Loucy (cell line): ENCODE results near the gene CADM1.

Experiments
- H2AFZ ChIP-seq: fragments of 200-600 bp; sonication (generic); 2 replicates; pipeline ENCODE4 v1.6.0; 2016; ENCODE audit warnings: antibody characterized with exemption, mild to moderate bottlenecking, low read length, moderate library complexity
- H3F3A ChIP-seq: fragments of 200-600 bp; 2 replicates; pipeline ENCODE4 v1.6.0; 2016; ENCODE audit warnings: antibody characterized with exemption, low read depth, mild to moderate bottlenecking
- H3K27me3 ChIP-seq: fragments of 200-600 bp; sonication (generic); 2 replicates; pipeline ENCODE4 v1.6.1; 2014; ENCODE audit warnings: low read length, mild to moderate bottlenecking; ENCODE audit not compliant: insufficient read depth, poor library complexity, severe bottlenecking
- H3K36me3 ChIP-seq: fragments of 200-600 bp; sonication (generic); 2 replicates; pipeline ENCODE4 v1.6.1; 2016; ENCODE audit warnings: low read length; ENCODE audit not compliant: insufficient read depth
- H3K4me1 ChIP-seq: fragments of 200-600 bp; sonication (generic); 2 replicates; pipeline ENCODE4 v1.5.1; 2014; ENCODE audit warnings: low read length, mild to moderate bottlenecking; ENCODE audit not compliant: insufficient read depth, poor library complexity, severe bottlenecking
- H3K4me2 ChIP-seq: fragments of 200-600 bp; sonication (generic); 2 replicates; pipeline ENCODE4 v1.6.0; 2014; ENCODE audit warnings: antibody characterized with exemption, low read length, low read depth, mild to moderate bottlenecking; ENCODE audit not compliant: poor library complexity, severe bottlenecking
- H3K4me3 ChIP-seq: fragments of 200-600 bp; sonication (generic); 2 replicates; pipeline ENCODE4 v1.5.1; 2014; ENCODE audit warnings: low read length, mild to moderate bottlenecking, mixed read lengths; ENCODE audit not compliant: poor library complexity, severe bottlenecking
- H3K79me2 ChIP-seq: fragments of 200-600 bp; sonication (generic); 2 replicates; pipeline ENCODE4 v1.6.1; 2014; ENCODE audit warnings: low read length; ENCODE audit not compliant: insufficient read depth
- H3K9ac ChIP-seq: fragments of 200-600 bp; sonication (generic); 2 replicates; pipeline ENCODE4 v1.6.0; 2014; ENCODE audit warnings: mild to moderate bottlenecking, low read depth, low read length, moderate library complexity; ENCODE audit not compliant: poor library complexity, severe bottlenecking
- H3K9me2 ChIP-seq: fragments of 200-600 bp; sonication (generic); replicated peaks from 2 replicates; pipeline ENCODE4 v1.6.1; 2016; ENCODE audit warnings: low read depth, low read length, mixed read lengths
- H3K9me3 ChIP-seq: fragments of 200-600 bp; sonication (generic); 2 replicates; pipeline ENCODE4 v1.6.1; 2014; ENCODE audit warnings: mild to moderate bottlenecking, antibody characterized with exemption, low read length, low read depth; ENCODE audit not compliant: insufficient read depth
- H4K20me1 ChIP-seq: fragments of 200-600 bp; sonication (generic); 2 replicates; pipeline ENCODE4 v1.6.0; 2014; ENCODE audit warnings: antibody characterized with exemption, low read length, mild to moderate bottlenecking; ENCODE audit not compliant: insufficient read depth, poor library complexity, severe bottlenecking
- EZH2phosphoT487 ChIP-seq: fragments of 200-600 bp; IDR thresholded peaks from 2 replicates; pipeline ENCODE4 v1.6.1; 2018; ENCODE audit warnings: antibody characterized with exemption, mild to moderate bottlenecking, moderate library complexity, borderline replicate concordance
- TF ChIP-seq, protein P1 (sequence below): fragments of 200-600 bp; sonication (generic); conservative IDR thresholded peaks from 2 replicates; pipeline ENCODE4 v1.5.1; 2014; ENCODE audit warnings: mild to moderate bottlenecking, antibody characterized with exemption, low read length

The CADM1 gene

DNA sequence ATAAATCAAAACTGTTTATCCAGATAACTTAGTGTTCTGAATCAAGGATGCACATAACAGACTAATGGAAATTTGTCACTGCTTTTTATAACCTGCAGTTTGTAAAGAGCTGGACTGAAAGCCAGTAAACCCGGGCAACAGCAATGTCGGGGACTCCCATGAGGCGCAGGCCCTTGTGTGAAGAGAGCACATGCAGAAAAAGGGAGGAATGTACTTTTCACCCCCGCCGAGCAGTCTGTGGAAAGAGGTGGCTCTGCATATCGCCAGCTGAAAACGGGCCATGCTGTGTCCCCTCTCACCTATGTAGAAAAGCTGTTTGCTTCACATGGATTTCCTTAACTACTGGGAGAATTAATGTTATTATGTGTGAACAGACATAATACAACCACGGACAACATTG is 291.2 kb downstream of the CADM1 start:
- Histone ChIP-seq H3K79me2 (no peaks in the 10 kb centered on the region), H3K9ac (no peak overlapping the region), H3K4me2 (no peak overlapping the region), H3K4me3 (no peak overlapping the region), H3K4me1 (no peaks in the 10 kb centered on the region), H3K27me3 (no peaks in the 10 kb centered on the region), H3K9me3 (no peaks in the 10 kb centered on the region), H3F3A (no peaks in the 10 kb centered on the region), H3K9me2 (no peaks in the 10 kb centered on the region), H4K20me1 (no peaks in the 10 kb centered on the region), H2AFZ (no peak overlapping the region), H3K36me3 (no peaks in the 10 kb centered on the region)
- no peak for TF ChIP-seq EZH2phosphoT487
- TF ChIP-seq, protein P1, sequence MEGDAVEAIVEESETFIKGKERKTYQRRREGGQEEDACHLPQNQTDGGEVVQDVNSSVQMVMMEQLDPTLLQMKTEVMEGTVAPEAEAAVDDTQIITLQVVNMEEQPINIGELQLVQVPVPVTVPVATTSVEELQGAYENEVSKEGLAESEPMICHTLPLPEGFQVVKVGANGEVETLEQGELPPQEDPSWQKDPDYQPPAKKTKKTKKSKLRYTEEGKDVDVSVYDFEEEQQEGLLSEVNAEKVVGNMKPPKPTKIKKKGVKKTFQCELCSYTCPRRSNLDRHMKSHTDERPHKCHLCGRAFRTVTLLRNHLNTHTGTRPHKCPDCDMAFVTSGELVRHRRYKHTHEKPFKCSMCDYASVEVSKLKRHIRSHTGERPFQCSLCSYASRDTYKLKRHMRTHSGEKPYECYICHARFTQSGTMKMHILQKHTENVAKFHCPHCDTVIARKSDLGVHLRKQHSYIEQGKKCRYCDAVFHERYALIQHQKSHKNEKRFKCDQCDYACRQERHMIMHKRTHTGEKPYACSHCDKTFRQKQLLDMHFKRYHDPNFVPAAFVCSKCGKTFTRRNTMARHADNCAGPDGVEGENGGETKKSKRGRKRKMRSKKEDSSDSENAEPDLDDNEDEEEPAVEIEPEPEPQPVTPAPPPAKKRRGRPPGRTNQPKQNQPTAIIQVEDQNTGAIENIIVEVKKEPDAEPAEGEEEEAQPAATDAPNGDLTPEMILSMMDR = no peak

DNA sequence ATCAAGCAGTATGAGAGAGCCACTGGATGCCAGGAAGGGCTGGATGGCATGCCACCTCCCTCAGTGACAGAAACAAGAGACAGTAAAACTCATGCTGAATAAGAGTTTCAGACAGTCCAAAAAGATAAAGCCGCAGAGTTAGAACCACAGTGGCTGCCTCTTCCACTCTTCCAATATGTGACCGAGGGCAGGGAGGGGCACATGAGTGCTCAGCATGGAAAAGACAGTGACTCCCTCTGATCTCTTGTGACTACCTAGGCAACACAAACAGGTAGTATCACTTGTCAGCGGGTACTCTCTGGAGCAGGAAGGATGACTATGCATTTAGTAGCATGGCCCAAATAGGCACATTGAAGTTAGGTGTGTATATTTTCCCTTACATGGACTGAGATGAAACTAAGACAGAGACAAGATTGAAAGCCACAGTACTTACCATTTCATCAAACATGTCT is 295.4 kb downstream of the CADM1 start:
- H3K4me1 ChIP-seq = no peaks in the 10 kb centered on the region
- H2AFZ ChIP-seq = no peak overlapping the region
- H4K20me1 ChIP-seq = no peaks in the 10 kb centered on the region
- no peaks in the 10 kb centered on the region for H3K79me2 ChIP-seq
- no peaks in the 10 kb centered on the region for H3K36me3 ChIP-seq
- no peaks in the 10 kb centered on the region for H3K9me2 ChIP-seq
- H3K9me3 ChIP-seq = no peaks in the 10 kb centered on the region
- H3K27me3 ChIP-seq = no peaks in the 10 kb centered on the region
- no peaks in the 10 kb centered on the region for H3F3A ChIP-seq
- H3K4me3 ChIP-seq = no peak overlapping the region
- H3K4me2 ChIP-seq = no peak overlapping the region
- H3K9ac ChIP-seq = no peak overlapping the region
- TF ChIP-seq, protein P1 = no peak
- no peak for TF ChIP-seq EZH2phosphoT487

DNA sequence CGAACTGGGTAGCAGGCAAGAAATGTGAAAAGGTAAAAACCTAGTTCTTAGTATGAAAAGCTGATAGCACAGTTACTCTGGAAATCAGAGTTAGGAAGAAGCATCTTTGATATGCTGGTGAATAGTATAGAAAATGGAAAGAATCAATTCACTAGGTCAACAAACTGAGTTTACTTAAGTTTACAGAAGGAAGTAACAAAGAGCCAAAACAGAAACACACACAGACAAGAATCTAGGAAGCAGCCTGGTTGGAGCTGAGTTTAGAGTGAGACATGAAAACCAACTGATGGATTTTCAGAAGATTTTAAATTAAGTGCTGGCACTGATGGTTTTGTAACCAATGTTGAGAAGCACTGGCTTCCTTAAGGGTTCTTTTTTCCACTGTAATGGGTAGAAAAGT is 296.3 kb downstream of the CADM1 start:
- no peaks in the 10 kb centered on the region for H4K20me1 ChIP-seq
- H3K4me2 ChIP-seq = no peak overlapping the region
- H3K79me2 ChIP-seq = no peaks in the 10 kb centered on the region
- no peak overlapping the region for H2AFZ ChIP-seq
- no peaks in the 10 kb centered on the region for H3K27me3 ChIP-seq
- H3K4me3 ChIP-seq = no peak overlapping the region
- H3K4me1 ChIP-seq = no peaks in the 10 kb centered on the region
- no peaks in the 10 kb centered on the region for H3K9me2 ChIP-seq
- H3K9me3 ChIP-seq = no peaks in the 10 kb centered on the region
- TF ChIP-seq, protein P1 = no peak
- TF ChIP-seq EZH2phosphoT487 = no peak
- no peak overlapping the region for H3K9ac ChIP-seq
- no peaks in the 10 kb centered on the region for H3K36me3 ChIP-seq
- no peaks in the 10 kb centered on the region for H3F3A ChIP-seq
